NCI-H187 treated with DMSO at 0.1 percent for 48 hours (cell line): ENCODE results near the gene VN1R5.
"Not testable (repeated sequence)": the region's sequence is repeated elsewhere in the genome, so short reads cannot be mapped to it uniquely, and the experiment has no call there.

Experiments used
- DNase-seq: peaks from one replicate; lab custom pipeline; 2025; lab: John Stamatoyannopoulos, UW

The VN1R5 gene

GRCh38 chr1:247273013-247273412 is 17.1 kb downstream of the VN1R5 start:
- no peak for DNase-seq

- no peak for DNase-seq
These were observed 18.9 kb downstream of the VN1R5 start for GRCh38 chr1:247274605-247275256.

GRCh38 chr1:247277191-247277590 is 21.3 kb downstream of the VN1R5 start:
- no peak for DNase-seq

GRCh38 chr1:247281001-247281574 is 25.2 kb downstream of the VN1R5 start:
- no peak for DNase-seq

GRCh38 chr1:247286134-247286670 is 30.3 kb downstream of the VN1R5 start:
- DNase-seq, result no peak

GRCh38 chr1:247287460-247287859 is 31.6 kb downstream of the VN1R5 start:
- DNase-seq, result no peak

- no peak for DNase-seq
These were observed 32.5 kb downstream of the VN1R5 start for GRCh38 chr1:247288341-247288740.

- not testable (repeated sequence) for DNase-seq
These were observed 33.5 kb downstream of the VN1R5 start for GRCh38 chr1:247289274-247289892.

GRCh38 chr1:247290576-247290975 is 34.7 kb downstream of the VN1R5 start:
- no peak for DNase-seq

- DNase-seq, result no peak
These were observed 35.3 kb downstream of the VN1R5 start for GRCh38 chr1:247291161-247291560.

- DNase-seq, result no peak
These were observed 36.1 kb downstream of the VN1R5 start for GRCh38 chr1:247291833-247292561.

- no peak for DNase-seq
These were observed 37.2 kb downstream of the VN1R5 start for GRCh38 chr1:247293047-247293446.

- DNase-seq, result no peak
These were observed 38.4 kb downstream of the VN1R5 start for GRCh38 chr1:247294282-247294681.

- no peak for DNase-seq
These were observed 39.4 kb downstream of the VN1R5 start for GRCh38 chr1:247295274-247295684.

GRCh38 chr1:247295746-247296145 is 39.9 kb downstream of the VN1R5 start:
- DNase-seq, result no peak

- DNase-seq, result no peak
These were observed 40.8 kb downstream of the VN1R5 start for GRCh38 chr1:247296599-247297180.

GRCh38 chr1:247297263-247298123 is 41.6 kb downstream of the VN1R5 start:
- no peak for DNase-seq

- DNase-seq, result no peak
These were observed 42.2 kb downstream of the VN1R5 start for GRCh38 chr1:247298124-247298481.

GRCh38 chr1:247298701-247299100 is 42.8 kb downstream of the VN1R5 start:
- no peak for DNase-seq

- no peak for DNase-seq
These were observed 44.0 kb downstream of the VN1R5 start for GRCh38 chr1:247299723-247300381.
